ENCODE data around the gene SEMA5B.

SEMA5B gene

GRCh38 chr3:122940628-122941086 lies 86.9 kb downstream of the SEMA5B start:
- DNase-seq = no peak

DNA sequence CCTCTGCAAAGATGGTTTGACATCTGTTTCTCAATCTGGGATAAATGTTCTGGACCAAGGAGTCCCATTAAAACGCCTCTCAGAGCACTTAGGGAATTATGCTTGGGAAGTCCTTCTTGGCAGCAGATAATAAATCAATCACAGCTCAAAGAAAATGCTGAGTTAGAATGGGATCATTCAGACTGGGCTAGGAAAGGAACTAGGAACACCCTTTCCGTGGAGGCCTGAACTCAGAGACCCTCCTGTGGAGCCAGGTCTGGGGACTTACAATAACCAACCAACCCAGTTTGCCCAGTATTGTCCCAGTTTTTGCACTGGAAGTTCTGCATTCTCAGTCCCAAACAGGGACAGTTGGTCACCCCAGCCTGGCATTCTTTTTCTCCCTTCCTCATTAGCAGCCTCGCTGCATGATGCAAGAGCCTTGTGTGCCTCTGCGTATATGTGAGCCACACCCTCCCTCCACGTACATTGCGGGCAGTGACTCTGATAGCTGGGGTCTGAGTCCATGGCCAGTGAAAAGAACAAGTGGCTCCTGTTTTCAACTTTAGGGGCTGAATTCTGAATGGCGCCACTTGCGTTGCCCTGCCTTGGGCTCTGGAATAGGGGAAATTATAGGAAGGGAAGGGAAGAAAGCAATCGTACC lies 88.7 kb downstream of the SEMA5B start:
- peak; percentile 4 to 48 for DNase-seq

DNA sequence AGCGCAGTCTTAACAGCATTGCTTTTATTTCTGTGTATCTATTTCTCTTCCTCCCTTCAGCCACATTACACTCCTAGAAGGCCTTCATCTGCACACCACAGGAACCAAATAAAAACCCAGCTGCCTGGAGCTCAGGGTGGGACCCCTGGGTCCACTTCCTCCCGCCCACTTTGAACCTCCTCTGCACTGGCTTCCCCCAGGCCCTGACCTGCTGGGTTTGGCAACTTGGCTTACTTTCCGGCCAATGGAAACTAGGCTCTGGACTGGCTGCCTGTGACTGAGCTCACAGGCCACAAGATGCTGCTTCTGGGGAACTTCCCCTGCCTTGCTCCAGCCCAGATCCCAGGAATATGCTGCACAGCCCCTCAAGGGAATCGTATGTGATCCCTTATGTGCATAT lies 89.8 kb downstream of the SEMA5B start:
- DNase-seq = no peak

DNA sequence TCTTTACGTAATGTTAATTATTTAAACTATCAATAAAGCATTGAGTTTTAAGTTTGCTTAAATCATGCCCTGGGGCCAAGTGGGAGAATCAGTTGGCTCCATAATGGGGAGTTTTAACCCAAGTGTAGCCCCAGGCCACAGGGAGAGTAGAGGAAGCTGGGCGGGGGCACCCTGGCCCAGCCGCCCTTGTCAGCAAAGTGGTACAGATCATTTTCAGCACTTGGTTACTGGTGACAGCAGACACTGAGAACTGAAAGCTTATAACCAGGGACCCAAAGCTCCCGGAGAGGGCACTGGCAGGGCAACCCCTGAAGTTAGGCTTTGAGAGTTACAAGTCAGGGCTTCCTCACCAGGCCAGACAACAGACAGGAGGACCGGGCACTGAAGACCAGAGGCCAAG lies 90.6 kb downstream of the SEMA5B start:
- no peak for DNase-seq

GRCh38 chr3:122936335-122936734 lies 91.2 kb downstream of the SEMA5B start:
- DNase-seq = no peak

GRCh38 chr3:122934251-122934650 lies 93.3 kb downstream of the SEMA5B start:
- no peak for DNase-seq

GRCh38 chr3:122932251-122932967 lies 95.2 kb downstream of the SEMA5B start:
- no peak for DNase-seq

DNA sequence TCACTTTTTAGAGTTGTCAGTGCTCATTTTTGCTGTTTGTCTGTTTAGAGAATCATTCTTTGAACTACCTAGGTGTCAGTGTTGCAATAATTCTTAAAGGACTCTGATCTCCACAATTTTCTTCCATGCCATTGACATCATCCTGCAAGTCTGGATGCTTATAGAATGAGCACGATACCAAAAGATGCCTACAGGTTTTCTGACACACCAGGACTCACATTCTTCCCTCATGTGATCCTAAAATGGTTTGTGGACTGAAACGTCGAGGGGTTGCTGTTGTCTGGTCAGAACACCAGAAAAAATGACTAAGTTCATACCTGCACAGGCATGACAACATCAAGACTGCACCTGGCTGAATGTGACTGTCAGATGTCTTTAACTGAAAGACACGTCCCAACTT lies 95.9 kb downstream of the SEMA5B start:
- no peak for DNase-seq

GRCh38 chr3:122930063-122930997 lies 97.2 kb downstream of the SEMA5B start:
- no peak for DNase-seq

- DNase-seq = no peak
These were observed 98.1 kb downstream of the SEMA5B start for GRCh38 chr3:122929188-122930062.

- no peak for DNase-seq
These were observed 99.0 kb downstream of the SEMA5B start for GRCh38 chr3:122928396-122929187.

GRCh38 chr3:122927726-122928125 lies 99.8 kb downstream of the SEMA5B start:
- DNase-seq = no peak

DNA sequence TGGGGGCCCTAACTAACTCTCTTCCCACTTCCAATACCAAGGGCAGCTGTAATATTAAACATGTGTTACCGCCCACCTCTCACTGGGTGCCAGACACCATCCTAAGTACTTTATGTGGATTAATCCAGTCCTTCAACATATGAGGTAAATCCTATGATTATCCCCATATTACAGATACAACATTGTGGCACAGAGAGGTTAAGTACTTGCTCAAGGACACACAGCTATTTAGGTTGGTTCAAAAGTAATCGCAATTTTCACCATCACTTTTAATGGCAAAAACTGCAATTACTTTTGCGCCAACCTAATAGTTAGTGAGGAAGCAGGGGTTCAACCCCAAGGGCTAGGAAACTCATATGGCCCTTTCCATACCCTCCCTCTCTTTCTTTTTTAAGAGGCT lies 100.8 kb downstream of the SEMA5B start:
- no peak for DNase-seq

GRCh38 chr3:122926322-122926721 lies 101.2 kb downstream of the SEMA5B start:
- no peak for DNase-seq

- DNase-seq = no peak
These were observed 101.8 kb downstream of the SEMA5B start for GRCh38 chr3:122925756-122926155.

DNA sequence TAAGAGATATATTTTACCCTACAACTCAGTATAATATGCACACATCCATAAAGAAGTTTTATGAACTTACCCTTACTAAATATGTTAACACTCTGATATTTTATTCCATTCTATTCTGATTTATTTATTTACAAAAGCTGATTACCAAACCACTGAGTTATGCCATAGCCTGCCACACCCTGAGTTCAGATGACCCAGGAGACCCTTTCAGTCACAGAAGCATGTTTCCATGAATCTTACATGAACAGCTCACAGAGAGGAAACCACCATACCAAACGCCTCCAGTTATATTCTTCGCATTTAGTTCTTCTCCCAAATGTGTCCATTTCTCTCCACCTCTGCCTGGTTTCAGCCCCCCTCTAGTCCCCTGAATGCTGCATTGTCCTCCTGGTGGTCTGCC lies 103.5 kb downstream of the SEMA5B start:
- no peak for DNase-seq

- no peak for DNase-seq
These were observed 104.0 kb downstream of the SEMA5B start for GRCh38 chr3:122923611-122924010.

DNA sequence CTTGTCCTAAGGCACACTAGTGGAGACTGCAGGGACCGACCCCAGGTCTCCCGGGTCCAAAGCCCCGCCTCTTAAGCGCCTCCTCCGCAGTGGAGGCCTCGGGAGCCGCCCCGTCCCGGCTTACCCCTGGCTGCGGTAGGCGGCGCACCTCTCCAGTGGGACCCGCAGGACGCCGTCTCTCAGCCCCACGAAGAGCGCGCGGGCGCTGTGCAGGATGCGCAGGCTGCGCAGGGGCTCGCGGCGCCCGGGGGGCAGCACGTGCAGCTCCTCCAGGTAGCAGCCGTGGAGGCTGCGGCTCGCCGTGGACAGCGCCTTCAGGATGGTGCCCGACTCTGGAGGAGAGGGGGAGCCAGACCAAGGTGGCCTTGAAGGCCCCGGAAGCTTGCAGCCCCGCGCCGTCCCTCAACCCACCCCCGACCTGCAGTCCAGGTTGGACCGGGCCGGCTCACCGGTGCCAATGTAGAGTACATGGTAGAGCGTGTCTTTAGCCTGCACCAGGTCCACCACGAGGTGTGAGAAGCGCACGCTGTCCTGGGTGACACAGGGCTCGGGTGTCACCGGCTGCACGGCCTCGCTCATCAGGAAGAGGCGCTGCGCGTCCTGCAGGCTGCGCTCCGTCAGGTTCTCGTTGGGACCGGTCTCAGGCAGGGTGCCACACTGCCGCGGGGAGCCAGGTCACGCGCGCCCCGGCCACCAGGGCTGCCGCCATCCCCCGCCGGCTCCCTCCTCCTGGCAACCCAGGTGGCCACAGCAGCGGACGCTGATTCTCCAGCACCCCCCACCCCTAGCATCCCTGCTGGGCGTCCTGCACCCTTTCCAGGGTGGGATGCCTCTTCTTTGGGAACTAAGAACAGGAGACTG lies 105.5 kb downstream of the SEMA5B start:
- peak in 1 of 2 donors; percentile 9 for DNase-seq

DNA sequence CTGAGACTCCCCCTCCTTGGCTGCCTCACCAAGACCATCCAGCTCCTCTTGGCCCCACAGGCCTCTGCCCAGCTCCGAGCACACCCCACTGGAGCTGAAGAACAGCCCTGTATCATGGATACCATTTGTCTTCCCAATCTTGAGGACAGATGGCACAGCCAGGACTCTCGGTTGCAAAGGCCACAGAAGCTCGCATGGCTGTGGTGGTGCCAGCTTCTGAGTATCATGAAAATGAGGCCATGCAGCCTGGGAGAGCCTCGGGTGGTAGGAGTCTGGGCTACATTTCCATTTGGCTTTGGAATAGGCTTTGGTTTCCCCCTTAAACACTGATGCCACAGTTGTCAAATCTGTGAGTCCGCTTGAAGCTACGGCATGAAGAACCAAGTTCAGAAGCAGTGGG lies 106.6 kb downstream of the SEMA5B start:
- DNase-seq = no peak

GRCh38 chr3:122919291-122919610 lies 108.3 kb downstream of the SEMA5B start:
- DNase-seq = no peak
